GM12874 (cell line): Measurements from ENCODE around the gene ESRRA.

Experiments used
- TF ChIP-seq, protein P1 (sequence below): IDR thresholded peaks from 2 replicates; pipeline ENCODE4 v1.5.1; 2011; ENCODE audit warnings: low read depth, mild to moderate bottlenecking, control low read depth, low read length, moderate library complexity; ENCODE audit not compliant: insufficient read depth

The ESRRA gene

DNA sequence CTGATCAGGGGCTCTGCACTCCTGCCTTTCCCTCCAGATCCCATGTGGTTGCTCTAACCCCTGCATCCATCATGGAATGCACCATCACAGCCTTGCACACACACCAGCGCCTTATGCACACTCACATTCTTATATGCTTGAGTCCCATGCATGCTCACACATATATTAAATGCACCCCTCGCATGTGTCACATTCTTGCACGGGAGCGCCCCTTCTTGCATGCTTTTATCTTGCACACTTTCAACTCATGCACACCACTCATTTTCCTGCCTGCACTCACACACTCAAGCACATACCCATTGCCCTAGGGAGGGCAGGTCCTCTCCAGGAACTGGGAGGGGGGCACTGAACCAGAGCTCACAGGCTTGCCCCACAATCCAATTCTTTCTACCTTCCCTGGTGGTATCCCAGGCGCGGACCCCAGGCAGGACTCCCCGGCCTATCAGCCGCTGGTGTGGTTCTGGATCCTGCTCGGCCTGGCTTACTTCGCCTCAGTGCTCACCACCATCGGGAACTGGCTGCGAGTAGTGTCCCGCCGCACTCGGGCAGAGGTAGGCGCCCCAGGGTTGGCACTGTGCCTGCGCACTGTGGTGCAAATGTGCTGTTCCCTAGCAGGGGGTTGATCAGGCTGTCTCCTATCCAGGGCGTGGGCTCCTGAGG is 7.5 kb upstream of the ESRRA start:
- TF ChIP-seq, protein P1, sequence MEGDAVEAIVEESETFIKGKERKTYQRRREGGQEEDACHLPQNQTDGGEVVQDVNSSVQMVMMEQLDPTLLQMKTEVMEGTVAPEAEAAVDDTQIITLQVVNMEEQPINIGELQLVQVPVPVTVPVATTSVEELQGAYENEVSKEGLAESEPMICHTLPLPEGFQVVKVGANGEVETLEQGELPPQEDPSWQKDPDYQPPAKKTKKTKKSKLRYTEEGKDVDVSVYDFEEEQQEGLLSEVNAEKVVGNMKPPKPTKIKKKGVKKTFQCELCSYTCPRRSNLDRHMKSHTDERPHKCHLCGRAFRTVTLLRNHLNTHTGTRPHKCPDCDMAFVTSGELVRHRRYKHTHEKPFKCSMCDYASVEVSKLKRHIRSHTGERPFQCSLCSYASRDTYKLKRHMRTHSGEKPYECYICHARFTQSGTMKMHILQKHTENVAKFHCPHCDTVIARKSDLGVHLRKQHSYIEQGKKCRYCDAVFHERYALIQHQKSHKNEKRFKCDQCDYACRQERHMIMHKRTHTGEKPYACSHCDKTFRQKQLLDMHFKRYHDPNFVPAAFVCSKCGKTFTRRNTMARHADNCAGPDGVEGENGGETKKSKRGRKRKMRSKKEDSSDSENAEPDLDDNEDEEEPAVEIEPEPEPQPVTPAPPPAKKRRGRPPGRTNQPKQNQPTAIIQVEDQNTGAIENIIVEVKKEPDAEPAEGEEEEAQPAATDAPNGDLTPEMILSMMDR: no peak

DNA sequence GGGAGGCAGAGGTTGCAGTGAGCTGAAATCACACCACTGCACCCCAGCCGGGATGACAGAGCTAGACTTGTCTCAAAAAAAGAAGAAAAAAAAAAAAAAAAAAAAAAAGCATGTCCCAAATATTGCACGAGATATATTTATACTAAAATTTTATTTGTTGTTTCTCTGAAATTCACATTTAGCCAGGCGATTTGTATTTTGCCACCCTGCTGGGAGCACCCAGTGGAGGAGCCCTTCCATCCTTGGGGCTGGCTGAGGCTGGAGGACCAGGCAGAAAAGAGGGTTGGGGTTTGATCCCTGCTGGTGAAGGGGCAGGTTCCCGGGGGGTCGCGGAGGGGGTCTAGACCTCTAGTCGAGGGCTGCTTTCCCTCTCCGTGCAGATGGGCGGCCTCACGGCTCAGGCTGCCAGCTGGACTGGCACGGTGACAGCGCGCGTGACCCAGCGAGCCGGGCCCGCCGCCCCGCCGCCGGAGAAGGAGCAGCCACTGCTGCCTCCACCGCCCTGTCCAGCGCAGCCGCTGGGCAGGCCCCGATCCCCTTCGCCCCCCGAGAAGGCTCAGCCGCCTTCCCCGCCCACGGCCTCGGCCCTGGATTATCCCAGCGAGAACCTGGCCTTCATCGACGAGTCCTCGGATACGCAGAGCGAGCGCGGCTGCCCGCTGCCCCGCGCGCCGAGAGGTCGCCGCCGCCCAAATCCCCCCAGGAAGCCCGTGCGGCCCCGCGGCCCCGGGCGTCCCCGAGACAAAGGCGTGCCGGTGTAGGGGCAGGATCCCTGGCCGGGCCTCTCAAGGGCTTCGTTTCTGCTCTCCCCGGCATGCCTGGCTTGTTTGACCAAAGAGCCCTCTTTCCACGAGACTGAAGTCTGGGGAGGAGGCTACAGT is 6.1 kb upstream of the ESRRA start:
- TF ChIP-seq, protein P1: no peak

DNA sequence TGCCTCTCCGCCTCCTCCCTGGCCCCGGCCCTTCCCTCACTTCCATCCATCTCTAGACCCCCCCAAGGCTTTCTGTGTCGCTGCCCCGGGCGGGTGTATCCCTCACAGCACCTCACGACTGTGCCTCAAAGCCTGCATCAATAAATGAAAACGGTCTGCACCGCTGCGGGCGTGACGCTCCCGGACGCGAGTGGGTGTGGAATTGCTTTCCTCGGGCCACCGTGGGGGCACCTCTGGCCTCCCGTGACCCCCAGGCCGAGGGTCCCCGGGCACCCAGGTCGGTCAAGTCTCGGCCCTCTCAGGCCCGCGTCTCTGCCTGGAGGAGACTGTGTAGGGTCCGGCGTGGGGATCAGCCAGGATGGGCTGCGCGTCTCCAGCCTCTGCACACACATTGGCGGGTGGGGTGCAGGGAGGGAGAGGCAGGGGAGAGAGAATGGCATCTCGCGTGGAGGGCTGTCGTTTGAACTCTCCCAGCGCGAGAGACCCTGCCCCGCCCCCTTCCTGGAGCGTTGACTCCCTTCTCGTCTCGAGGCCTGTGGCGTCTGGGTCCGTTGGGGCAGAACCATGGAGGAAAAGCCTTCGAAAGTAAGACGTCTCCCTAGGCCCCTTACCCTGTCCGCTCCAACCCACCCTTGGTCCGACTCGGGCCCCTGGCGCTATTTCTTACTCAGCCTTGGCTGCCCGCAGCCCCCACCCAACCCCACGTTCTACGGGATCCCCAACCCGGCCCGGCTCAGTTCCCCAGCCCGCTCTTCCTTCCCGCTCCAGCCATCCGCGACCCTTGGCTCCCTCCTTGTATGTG is 5.3 kb upstream of the ESRRA start, which contains the start of gene CATSPERZ:
CATSPERZ (plus strand) TSS at position 512 of the 802 bp plus-strand sequence; CDS start at position 565, 53 bp downstream.
- TF ChIP-seq, protein P1: no peak

DNA sequence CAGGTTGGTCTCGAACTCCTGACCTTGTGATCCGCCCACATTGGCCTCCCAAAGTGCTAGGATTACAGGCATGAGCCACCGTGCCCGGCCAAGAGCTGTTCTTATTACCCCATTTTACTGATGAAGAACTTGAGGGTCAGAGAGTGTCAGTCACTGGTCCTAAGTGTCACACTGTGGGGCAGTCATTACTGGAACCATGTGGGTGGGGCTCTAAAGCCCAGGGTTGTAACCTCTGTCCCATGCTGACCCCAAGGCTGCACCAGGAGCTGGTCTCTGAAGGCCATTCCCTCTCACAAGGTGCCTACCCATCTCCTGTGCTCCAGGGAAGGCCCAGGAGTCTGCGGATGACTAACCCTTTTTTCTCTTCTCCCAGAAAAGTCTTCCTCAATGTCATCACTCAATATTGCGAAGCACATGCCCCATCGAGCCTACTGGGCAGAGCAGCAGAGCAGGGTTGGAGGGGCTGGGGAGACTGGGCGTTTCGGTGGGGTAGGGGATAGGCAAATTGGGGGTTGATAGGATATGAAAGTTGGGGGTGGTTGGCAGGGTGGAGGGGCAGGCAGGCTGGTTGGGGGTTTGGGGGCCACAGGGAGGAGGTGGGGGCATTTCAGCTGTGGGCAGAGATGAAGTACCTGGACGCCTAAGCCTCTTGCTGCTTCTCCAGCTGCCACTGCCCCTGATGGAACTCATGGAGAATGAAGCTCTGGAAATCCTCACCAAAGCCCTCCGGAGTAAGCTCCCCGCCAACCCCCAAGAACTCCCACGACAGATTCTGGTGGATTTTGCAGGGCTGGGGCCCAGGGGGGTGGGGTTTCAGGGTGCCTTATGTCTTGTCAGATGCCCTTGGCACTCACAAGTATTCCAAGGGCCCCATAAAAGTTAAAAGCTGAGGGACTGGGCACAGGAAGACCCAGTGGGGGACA is 2.0 kb upstream of the ESRRA start:
- TF ChIP-seq, protein P1: no peak

- TF ChIP-seq, protein P1: no peak
Measured at GRCh38 chr11:64304032-64304315, 1.4 kb upstream of the ESRRA start.

DNA sequence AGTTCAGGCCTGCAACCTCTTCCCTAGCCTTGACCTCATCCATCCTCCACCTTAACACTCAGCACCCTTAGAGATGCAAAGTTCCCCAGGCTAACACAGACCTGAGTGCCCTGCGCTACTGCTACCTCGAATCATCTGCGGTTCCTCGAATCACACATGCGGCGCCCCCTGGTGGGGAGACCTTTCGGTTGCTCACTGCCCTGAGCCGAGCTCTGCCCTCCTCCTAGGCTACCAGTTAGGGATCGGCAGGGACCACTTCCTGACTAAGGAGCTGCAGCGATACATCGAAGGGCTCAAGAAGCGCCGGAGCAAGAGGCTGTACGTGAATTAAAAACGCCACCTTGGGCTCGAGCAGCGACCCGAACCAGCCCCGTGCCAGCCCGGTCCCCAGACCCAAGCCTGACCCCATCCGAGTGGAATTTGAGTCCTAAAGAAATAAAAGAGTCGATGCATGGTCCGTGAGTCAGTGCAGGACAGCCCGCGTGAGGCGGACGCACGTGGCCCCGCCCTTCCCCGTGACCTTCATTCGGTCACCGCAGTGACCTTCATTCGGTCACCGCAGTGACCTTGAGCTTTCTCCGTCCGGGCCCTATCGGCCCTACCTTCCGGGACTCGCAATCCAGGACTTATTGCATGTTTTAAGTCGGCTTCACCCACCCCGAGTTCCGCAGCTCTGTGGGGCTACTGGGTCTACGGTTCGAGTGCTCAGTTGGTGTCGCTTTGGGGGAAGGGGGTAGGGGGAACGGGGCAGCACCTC is 830 bp upstream of the ESRRA start:
- TF ChIP-seq, protein P1: peak; percentile 90
